ENCODE measurements around the gene PEAK3. TPM values are rescaled to one million over a fixed set of nuclear protein-coding genes. Genes with fewer than 3 reads are reported as not detected.
A peak's percentile ranks its signal among the peaks of the same experiment; 100 is the strongest.

Gene PEAK3
- total and polyA plus RNA-seq, 12 donors: 0.05 to 3.2 (median 1.2) TPM; not detected in 1

- H3K9me3 ChIP-seq (replicated peaks in 1 of 3): no peaks in the 10 kb centered on the region
- intact Hi-C loops (cut with DNase I): no loop called here
- WGBS, 4 donors: 71 to 79% (median 73%) methylated on average over 23 to 26 of the region's 26 CpGs
- peaks cover 27% of the 10 kb centered on the region for H3K27me3 ChIP-seq
- DNase-seq: no peak
- H3K4me1 ChIP-seq (replicated peaks in 1 of 2): peaks cover 0 to 7% of the 10 kb centered on the region in 2 donors
- H3K27ac ChIP-seq: no peak overlapping the region
- no peak overlapping the region for H3K4me3 ChIP-seq
- no peaks in the 10 kb centered on the region for H3K36me3 ChIP-seq (replicated peaks in 1 of 2)
- TF ChIP-seq CTCF (IDR thresholded peaks at IDR 0.05) (no peak), POLR2A (IDR thresholded peaks at IDR 0.05) (no peak)
Observed at GRCh38 chr19:2303211-2303798, 21.3 kb upstream of the PEAK3 start.

- Histone ChIP-seq H3K4me3 (no peak overlapping the region), H3K27me3 (peaks cover 24% of the 10 kb centered on the region), H3K4me1 (replicated peaks in 1 of 2) (peaks cover 0 to 7% of the 10 kb centered on the region in 2 donors), H3K9me3 (replicated peaks in 1 of 3) (no peaks in the 10 kb centered on the region), H3K36me3 (replicated peaks in 1 of 2) (no peaks in the 10 kb centered on the region), H3K27ac (no peak overlapping the region)
- peak in 6 of 7 donors; percentile 56 to 80 (median 66) for DNase-seq
- intact Hi-C loops (cut with DNase I): no loop called here
- 20 to 45% (median 29%) methylated on average over 13 to 62 of the region's 62 CpGs for WGBS, 4 donors
- TF ChIP-seq POLR2A (IDR thresholded peaks at IDR 0.05): no peak
- no peak for TF ChIP-seq CTCF (IDR thresholded peaks at IDR 0.05)
Observed at GRCh38 chr19:2302319-2303210, 20.6 kb upstream of the PEAK3 start.

GRCh38 chr19:2300533-2300932 is 18.6 kb upstream of the PEAK3 start:
- TF ChIP-seq POLR2A (IDR thresholded peaks at IDR 0.05) (no peak), CTCF (IDR thresholded peaks at IDR 0.05) (no peak)
- 68 to 82% (median 73%) methylated on average over 12 to 17 of the region's 17 CpGs for WGBS, 4 donors
- Histone ChIP-seq H3K27me3 (peaks cover 16% of the 10 kb centered on the region), H3K9me3 (replicated peaks in 1 of 3) (no peaks in the 10 kb centered on the region), H3K27ac (no peak overlapping the region), H3K36me3 (replicated peaks in 1 of 2) (no peaks in the 10 kb centered on the region), H3K4me3 (no peak overlapping the region), H3K4me1 (replicated peaks in 1 of 2) (peaks cover 0 to 7% of the 10 kb centered on the region in 2 donors)
- no peak for DNase-seq
- intact Hi-C loops (cut with DNase I): no loop called here

GRCh38 chr19:2296141-2296540 is 14.2 kb upstream of the PEAK3 start:
- H3K36me3 ChIP-seq (replicated peaks in 1 of 2): no peaks in the 10 kb centered on the region
- no peak overlapping the region for H3K27ac ChIP-seq
- no peak for DNase-seq
- TF ChIP-seq CTCF (IDR thresholded peaks at IDR 0.05) (no peak), POLR2A (IDR thresholded peaks at IDR 0.05) (no peak)
- H3K4me1 ChIP-seq (replicated peaks in 1 of 2): peaks cover 0 to 10% of the 10 kb centered on the region in 2 donors
- no peaks in the 10 kb centered on the region for H3K9me3 ChIP-seq (replicated peaks in 1 of 3)
- 77 to 89% (median 84%) methylated on average over 16 of the region's 16 CpGs for WGBS, 4 donors
- no peak overlapping the region for H3K4me3 ChIP-seq
- intact Hi-C loops (cut with DNase I): no loop called here
- H3K27me3 ChIP-seq: peaks cover 14% of the 10 kb centered on the region
